ENCODE results near the gene FRS3.

GRCh38 chr6:41823178-41823577 is 43.5 kb upstream of the FRS3 start:
- TF ChIP-seq POLR2A (IDR thresholded peaks at IDR 0.05) (no peak), EP300 (IDR thresholded peaks at IDR 0.05) (no peak), POLR2AphosphoS5 (IDR thresholded peaks at IDR 0.05) (no peak), CTCF (IDR thresholded peaks at IDR 0.05) (no peak)
